Fibroblast of lung (primary cell): ENCODE results near the gene KCNK15.

Experiments
- EZH2 ChIP-seq: IDR thresholded peaks from 2 replicates; pipeline ENCODE4 v1.5.1; 2012; ENCODE audit warnings: low read length, control low read depth, mild to moderate bottlenecking; ENCODE audit errors: missing control alignments
- TF ChIP-seq, protein P1 (sequence below), 2 donors: IDR thresholded peaks in 1 of 2; conservative IDR thresholded peaks in 1 of 2; 1 replicate in 1 of 2; 2 replicates in 1 of 2; pipeline ENCODE4 v1.5.1; 2011 to 2012; ENCODE audit warnings: low read length in 2 of 2, control low read depth in 1 of 2, inconsistent platforms in 1 of 2, low read depth in 1 of 2, mild to moderate bottlenecking in 1 of 2

DNA sequence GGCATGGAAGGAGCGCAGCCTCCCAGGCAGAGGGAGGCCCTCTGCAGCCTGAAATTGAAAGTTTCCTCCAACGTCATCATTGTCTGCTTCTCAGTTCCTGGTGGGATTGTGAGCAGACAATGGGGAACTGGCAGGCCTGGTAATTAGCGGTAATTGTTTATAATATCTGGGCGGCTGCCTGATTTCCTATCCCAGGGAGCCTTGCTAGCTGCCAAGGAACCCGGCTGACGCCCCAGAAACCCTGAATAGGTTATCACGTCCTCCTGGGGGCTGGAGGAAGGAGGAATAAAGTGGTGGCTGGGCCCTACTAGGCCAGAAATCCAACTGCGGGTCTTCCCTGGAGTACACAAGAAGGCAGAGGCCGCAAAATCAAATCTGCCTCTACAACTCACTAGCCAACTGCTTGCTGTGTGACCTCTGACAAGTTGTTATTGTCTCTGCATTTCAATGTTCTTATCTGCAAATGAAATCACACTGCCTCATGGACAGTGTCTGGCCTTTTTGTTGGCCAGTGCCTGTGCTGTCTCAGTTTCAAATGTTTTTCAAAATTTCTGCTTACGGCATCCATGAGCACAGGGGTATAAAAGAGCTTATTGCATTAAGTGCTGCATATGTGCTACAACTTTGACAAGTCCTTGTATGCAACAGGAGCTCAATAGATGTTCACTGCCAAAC is 16.9 kb downstream of the KCNK15 start:
- TF ChIP-seq, protein P1, sequence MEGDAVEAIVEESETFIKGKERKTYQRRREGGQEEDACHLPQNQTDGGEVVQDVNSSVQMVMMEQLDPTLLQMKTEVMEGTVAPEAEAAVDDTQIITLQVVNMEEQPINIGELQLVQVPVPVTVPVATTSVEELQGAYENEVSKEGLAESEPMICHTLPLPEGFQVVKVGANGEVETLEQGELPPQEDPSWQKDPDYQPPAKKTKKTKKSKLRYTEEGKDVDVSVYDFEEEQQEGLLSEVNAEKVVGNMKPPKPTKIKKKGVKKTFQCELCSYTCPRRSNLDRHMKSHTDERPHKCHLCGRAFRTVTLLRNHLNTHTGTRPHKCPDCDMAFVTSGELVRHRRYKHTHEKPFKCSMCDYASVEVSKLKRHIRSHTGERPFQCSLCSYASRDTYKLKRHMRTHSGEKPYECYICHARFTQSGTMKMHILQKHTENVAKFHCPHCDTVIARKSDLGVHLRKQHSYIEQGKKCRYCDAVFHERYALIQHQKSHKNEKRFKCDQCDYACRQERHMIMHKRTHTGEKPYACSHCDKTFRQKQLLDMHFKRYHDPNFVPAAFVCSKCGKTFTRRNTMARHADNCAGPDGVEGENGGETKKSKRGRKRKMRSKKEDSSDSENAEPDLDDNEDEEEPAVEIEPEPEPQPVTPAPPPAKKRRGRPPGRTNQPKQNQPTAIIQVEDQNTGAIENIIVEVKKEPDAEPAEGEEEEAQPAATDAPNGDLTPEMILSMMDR (conservative IDR thresholded peaks at IDR 0.05 in 1 of 2, IDR thresholded peaks at IDR 0.05 in 1 of 2; ENCODE audit: low read depth in 1 of 2, low read length in 2 of 2) = no peak
- no peak for TF ChIP-seq EZH2
